ENCODE data around the gene SLC4A5. TPM values are rescaled to one million over a fixed set of nuclear protein-coding genes. Genes with fewer than 3 reads are reported as not detected.
A peak's percentile ranks its signal among the peaks of the same experiment; 100 is the strongest.

The SLC4A5 gene
- total and polyA plus RNA-seq, 4 donors: 0.85 to 9.6 (median 3.9) TPM

DNA sequence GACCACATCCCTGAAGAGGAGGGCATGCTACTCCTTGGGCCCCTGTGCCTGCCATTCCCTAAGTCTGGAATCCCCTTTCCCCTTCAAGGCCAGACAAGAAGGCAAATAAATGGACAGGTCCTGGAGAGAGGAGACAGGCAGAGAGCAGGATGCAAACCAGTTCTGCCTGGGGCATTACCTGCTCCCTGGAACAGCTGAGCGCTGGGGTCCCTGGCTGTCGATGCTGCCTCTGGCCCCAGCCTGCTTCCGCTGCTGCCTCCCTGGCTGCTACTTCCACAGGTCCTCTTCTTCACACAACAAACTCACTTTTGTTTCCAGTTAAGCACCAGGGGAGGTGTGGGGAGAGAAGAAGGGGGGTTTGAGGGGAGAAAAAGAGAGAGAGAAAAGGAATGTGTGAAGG lies 53.1 kb downstream of the SLC4A5 start:
- peak in 1 of 3 donors; percentile 22 for DNase-seq

DNA sequence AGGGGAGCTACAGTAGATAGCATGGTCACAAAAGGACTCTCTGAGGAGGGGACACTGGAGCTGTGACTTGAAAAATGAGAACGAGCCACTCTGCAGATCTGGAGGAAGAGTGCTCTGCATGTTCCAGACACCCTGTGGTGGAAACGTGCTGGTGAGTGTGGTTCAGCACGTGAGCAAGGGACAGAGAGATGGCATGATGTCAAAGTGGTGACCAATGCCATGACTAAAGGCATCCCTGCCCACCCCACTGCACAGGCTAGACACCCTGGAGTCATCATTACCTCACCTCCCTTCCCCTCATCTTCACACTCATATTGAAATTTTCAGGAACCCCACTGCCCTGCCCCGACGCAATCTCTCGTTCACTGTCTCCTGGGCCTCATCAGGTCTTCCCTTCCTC lies 56.5 kb downstream of the SLC4A5 start:
- Histone ChIP-seq H3K9me3 (ENCODE audit: control insufficient read depth in 4 of 4, insufficient read depth in 3 of 4, low read length in 3 of 4) (peaks cover 0 to 2% (median 0%) of the 10 kb centered on the region in 4 donors), H3K36me3 (ENCODE audit: control insufficient read depth in 4 of 4, insufficient read depth in 4 of 4, low read length in 4 of 4) (no peaks in the 10 kb centered on the region), H3K27ac (ENCODE audit: low read depth in 1 of 2, low read length in 1 of 2) (no peak overlapping the region), H3K27me3 (ENCODE audit: control insufficient read depth in 3 of 3, insufficient read depth in 3 of 3, low read length in 2 of 3) (no peaks in the 10 kb centered on the region), H3K9ac (ENCODE audit: insufficient read depth in 1 of 2, low read length in 2 of 2) (no peak overlapping the region), H3K4me3 (no peak overlapping the region), H3K4me1 (ENCODE audit: control insufficient read depth in 5 of 5, insufficient read depth in 5 of 5, low read length in 5 of 5) (peaks cover 0 to 13% (median 7%) of the 10 kb centered on the region in 5 donors)
- WGBS, 2 donors: 85 to 87% methylated on average over 6 of the region's 6 CpGs
- ATAC-seq (ENCODE audit: insufficient read depth, low FRiP score): no peak
- DNase-seq: no peak
- TF ChIP-seq, protein P1, sequence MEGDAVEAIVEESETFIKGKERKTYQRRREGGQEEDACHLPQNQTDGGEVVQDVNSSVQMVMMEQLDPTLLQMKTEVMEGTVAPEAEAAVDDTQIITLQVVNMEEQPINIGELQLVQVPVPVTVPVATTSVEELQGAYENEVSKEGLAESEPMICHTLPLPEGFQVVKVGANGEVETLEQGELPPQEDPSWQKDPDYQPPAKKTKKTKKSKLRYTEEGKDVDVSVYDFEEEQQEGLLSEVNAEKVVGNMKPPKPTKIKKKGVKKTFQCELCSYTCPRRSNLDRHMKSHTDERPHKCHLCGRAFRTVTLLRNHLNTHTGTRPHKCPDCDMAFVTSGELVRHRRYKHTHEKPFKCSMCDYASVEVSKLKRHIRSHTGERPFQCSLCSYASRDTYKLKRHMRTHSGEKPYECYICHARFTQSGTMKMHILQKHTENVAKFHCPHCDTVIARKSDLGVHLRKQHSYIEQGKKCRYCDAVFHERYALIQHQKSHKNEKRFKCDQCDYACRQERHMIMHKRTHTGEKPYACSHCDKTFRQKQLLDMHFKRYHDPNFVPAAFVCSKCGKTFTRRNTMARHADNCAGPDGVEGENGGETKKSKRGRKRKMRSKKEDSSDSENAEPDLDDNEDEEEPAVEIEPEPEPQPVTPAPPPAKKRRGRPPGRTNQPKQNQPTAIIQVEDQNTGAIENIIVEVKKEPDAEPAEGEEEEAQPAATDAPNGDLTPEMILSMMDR (IDR thresholded peaks at IDR 0.05; ENCODE audit: control extremely low read depth, extremely low read depth): no peak

More for the DNA sequence above, 53.1 kb downstream of the SLC4A5 start:
- TF ChIP-seq, protein P1 (IDR thresholded peaks at IDR 0.05; ENCODE audit: control extremely low read depth, extremely low read depth): no peak
- H3K4me1 ChIP-seq (ENCODE audit: control insufficient read depth in 5 of 5, insufficient read depth in 5 of 5, low read length in 5 of 5): peaks cover 0 to 22% (median 7%) of the 10 kb centered on the region in 5 donors
- H3K36me3 ChIP-seq (ENCODE audit: control insufficient read depth in 4 of 4, insufficient read depth in 4 of 4, low read length in 4 of 4): no peaks in the 10 kb centered on the region
- H3K27me3 ChIP-seq (ENCODE audit: control insufficient read depth in 3 of 3, insufficient read depth in 3 of 3, low read length in 2 of 3): no peaks in the 10 kb centered on the region
- no peak overlapping the region for H3K9ac ChIP-seq (ENCODE audit: insufficient read depth in 1 of 2, low read length in 2 of 2)
- no peak for ATAC-seq (ENCODE audit: insufficient read depth, low FRiP score)
- 77 to 78% methylated on average over 3 of the region's 3 CpGs for WGBS, 2 donors
- H3K27ac ChIP-seq (ENCODE audit: low read depth in 1 of 2, low read length in 1 of 2): peak overlapping the region in 1 of 2 donors; percentile 32
- H3K9me3 ChIP-seq (ENCODE audit: control insufficient read depth in 4 of 4, insufficient read depth in 3 of 4, low read length in 3 of 4): peaks cover 0 to 2% (median 0%) of the 10 kb centered on the region in 4 donors
- H3K4me3 ChIP-seq: no peak overlapping the region

DNA sequence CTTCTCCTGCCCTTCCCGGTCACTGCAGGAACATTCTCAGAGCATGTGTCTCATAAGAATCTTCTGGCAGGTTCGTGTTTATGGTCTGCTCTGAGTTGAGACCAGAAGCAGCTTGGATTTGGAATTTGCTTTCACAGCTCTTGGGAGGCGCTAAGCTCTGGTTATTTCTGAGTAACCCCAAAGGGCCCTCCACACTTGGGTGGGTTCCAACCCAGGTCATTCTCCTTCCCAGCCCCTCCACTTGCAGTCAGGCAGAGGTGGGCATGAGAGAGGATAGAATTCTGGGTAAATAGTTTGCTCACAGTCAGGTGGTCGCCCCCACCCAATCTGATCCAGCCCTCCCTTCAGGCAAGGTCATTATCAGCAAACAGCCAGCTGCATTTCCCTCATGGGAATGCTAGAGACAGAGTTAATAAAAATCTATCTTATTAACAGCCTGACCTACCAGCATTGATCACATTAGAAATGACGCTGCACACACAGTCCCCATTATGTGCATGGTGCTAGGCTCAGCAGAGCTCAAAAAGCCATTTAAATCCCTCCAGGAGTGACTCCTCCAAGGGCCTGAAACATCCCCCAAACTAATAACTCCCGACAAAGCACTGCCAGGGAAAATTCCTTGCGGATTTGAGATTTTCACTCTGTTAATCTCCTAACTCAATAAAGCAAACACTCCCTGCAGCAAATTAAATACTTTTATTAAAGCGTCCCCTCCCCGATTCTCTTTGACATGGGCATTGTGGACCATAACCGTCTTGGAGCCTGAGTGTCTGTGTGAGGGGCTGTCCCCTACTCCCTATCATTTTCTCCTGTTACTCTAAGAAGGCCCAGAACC lies 61.9 kb downstream of the SLC4A5 start:
- H3K9ac ChIP-seq (ENCODE audit: insufficient read depth in 1 of 2, low read length in 2 of 2): no peak overlapping the region
- H3K9me3 ChIP-seq (ENCODE audit: control insufficient read depth in 4 of 4, insufficient read depth in 3 of 4, low read length in 3 of 4): peaks cover 0 to 3% (median 0%) of the 10 kb centered on the region in 4 donors
- H3K4me3 ChIP-seq: no peak overlapping the region
- DNase-seq (peak in 1 of 3 donors; percentile 47), ATAC-seq (ENCODE audit: insufficient read depth, low FRiP score) (no peak)
- H3K36me3 ChIP-seq (ENCODE audit: control insufficient read depth in 4 of 4, insufficient read depth in 4 of 4, low read length in 4 of 4): no peaks in the 10 kb centered on the region
- H3K4me1 ChIP-seq (ENCODE audit: control insufficient read depth in 5 of 5, insufficient read depth in 5 of 5, low read length in 5 of 5): peaks cover 0 to 3% (median 0%) of the 10 kb centered on the region in 5 donors
- TF ChIP-seq, protein P1 (IDR thresholded peaks at IDR 0.05; ENCODE audit: control extremely low read depth, extremely low read depth): no peak
- no peaks in the 10 kb centered on the region for H3K27me3 ChIP-seq (ENCODE audit: control insufficient read depth in 3 of 3, insufficient read depth in 3 of 3, low read length in 2 of 3)
- no peak overlapping the region for H3K27ac ChIP-seq (ENCODE audit: low read depth in 1 of 2, low read length in 1 of 2)
- 78 to 91% methylated on average over 10 of the region's 10 CpGs for WGBS, 2 donors

Data from lung (tissue), 12 donors.